Activated naive CD4-positive, alpha-beta T cell treated with anti-CD3 and anti-CD28 coated beads for 36 hours (primary cell): ENCODE measurements around the gene NRXN3. TPM values are rescaled to one million over a fixed set of nuclear protein-coding genes. Genes with fewer than 3 reads are reported as not detected.

Source experiments
- CTCF ChIA-PET: fragments of 350-600 bp; sonication (Branson Sonifier 250); formaldehyde crosslinking; loops from one replicate; lab custom pipeline; 2021; ENCODE audit warnings: antibody characterized with exemption; lab: Charles Lee
- DNase-seq: peaks from one replicate; pipeline ENCODE4 v3.0.0-alpha.2; 2020
- H3K27ac Mint-ChIP-seq: one replicate; pipeline ENCODE4 v1.8.0; 2021; ENCODE audit warnings: mild to moderate bottlenecking, mixed read lengths
- H3K27me3 Mint-ChIP-seq: one replicate; pipeline ENCODE4 v1.8.0; 2021; ENCODE audit warnings: low read depth, mixed read lengths
- H3K36me3 Mint-ChIP-seq: one replicate; pipeline ENCODE4 v1.8.0; 2021; ENCODE audit warnings: low read depth, mixed read lengths
- H3K4me1 Mint-ChIP-seq: one replicate; pipeline ENCODE4 v1.8.0; 2021; ENCODE audit warnings: low read depth, mixed read lengths
- H3K4me3 Mint-ChIP-seq: one replicate; pipeline ENCODE4 v1.8.0; 2021; ENCODE audit warnings: mild to moderate bottlenecking, moderate library complexity, mixed read lengths
- H3K9me3 Mint-ChIP-seq: one replicate; pipeline ENCODE4 v1.8.0; 2021; ENCODE audit warnings: mixed read lengths
- intact Hi-C: fragments of 100-400 bp; cut with micrococcal nuclease; formaldehyde crosslinking; loops from one replicate; pipeline ENCODE4 v1.15.1; 2023
- total RNA-seq, 2 experiments: library from RNA; stranded (reverse); gene quantifications; one replicate each; pipeline ENCODE4 v1.2.3, GENCODE V29; 2021

Gene NRXN3
- total RNA-seq, 2 experiments from 2014 or later: not detected

DNA sequence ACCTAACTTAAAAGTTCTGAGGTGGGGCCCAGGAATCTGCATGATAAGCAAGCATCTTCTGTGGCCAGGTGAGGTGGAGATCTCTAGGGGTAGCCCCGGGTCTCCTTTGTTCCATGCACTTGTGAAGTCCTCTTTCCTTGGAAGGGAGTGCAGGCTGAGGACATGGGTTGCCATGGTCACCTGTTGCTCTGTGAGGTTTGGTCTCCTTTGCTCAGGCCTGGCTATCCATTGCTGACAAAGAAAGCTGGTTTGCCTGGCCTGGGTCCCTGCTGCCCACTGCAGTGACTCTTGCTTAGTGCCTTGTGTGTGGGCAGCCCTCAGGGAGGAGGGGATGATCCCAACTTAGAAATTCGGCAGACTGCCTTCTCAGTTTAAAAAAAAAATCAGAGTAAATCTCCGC lies 11.1 kb downstream of the NRXN3 start:
- CTCF ChIA-PET: no interaction called here
- H3K9me3 Mint-ChIP-seq: no peaks in the 10 kb centered on the region

DNA sequence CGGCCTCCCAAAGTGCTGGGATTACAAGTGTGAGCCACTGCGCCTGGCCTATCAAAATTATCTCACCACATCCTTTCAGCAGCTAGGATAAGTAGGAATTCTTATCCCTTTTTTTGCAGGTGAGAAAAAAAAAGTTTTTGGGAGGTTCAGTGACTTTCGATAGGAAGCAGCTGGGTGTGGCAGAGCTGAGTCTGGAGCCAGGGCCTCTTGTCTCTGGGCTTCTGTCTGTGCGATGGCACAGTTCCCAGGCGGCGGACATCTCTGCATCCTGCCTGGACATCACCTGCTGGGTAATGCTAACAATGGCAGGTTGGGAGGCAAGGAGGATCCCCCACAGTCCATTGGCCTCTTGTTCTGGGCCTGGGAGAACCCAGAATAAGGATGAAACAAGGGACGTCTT lies 12.5 kb downstream of the NRXN3 start:
- intact Hi-C loops: no loop called here
- H3K9me3 Mint-ChIP-seq: no peaks in the 10 kb centered on the region
- no peak for DNase-seq
- no peaks in the 10 kb centered on the region for H3K27me3 Mint-ChIP-seq
- H3K27ac Mint-ChIP-seq: no peak overlapping the region
- no peaks in the 10 kb centered on the region for H3K4me1 Mint-ChIP-seq
- H3K36me3 Mint-ChIP-seq: no peaks in the 10 kb centered on the region
- no peak overlapping the region for H3K4me3 Mint-ChIP-seq
- CTCF ChIA-PET: interaction anchor here (0.6 kb wide), 1 partner anchor 317 kb away, joined by 4 read pairs; no protein-coding TSS in a partner anchor

More for the DNA sequence above, 11.1 kb downstream of the NRXN3 start:
- H3K27me3 Mint-ChIP-seq: no peaks in the 10 kb centered on the region
- no peak overlapping the region for H3K27ac Mint-ChIP-seq
- no peak for DNase-seq
- intact Hi-C loops: no loop called here
- H3K36me3 Mint-ChIP-seq: no peaks in the 10 kb centered on the region
- H3K4me1 Mint-ChIP-seq: no peaks in the 10 kb centered on the region
- no peak overlapping the region for H3K4me3 Mint-ChIP-seq

DNA sequence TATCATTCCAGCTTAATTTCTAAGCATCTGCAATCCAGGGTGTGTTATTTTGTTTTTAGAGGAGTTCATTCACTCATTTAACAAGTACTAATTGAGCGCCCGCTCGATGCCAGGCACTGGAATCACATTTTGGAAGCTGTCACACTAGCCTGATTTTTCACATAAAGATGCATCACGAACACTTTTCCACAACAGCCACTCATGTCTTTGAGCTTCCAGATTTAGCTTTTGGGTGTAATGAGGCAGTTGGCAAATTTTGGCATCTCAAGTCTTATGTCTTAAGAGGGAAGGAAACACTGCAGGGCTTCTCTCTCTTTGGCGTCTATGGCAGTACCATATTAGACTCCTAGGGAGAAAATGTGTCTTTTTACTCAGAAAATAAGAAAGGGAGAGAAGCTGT lies 14.0 kb downstream of the NRXN3 start:
- intact Hi-C loops: no loop called here
- Mint-ChIP-seq H3K27me3 (no peaks in the 10 kb centered on the region), H3K4me1 (no peaks in the 10 kb centered on the region), H3K9me3 (no peaks in the 10 kb centered on the region), H3K36me3 (no peaks in the 10 kb centered on the region), H3K27ac (no peak overlapping the region), H3K4me3 (no peak overlapping the region)
- CTCF ChIA-PET: no interaction called here
- DNase-seq: no peak

DNA sequence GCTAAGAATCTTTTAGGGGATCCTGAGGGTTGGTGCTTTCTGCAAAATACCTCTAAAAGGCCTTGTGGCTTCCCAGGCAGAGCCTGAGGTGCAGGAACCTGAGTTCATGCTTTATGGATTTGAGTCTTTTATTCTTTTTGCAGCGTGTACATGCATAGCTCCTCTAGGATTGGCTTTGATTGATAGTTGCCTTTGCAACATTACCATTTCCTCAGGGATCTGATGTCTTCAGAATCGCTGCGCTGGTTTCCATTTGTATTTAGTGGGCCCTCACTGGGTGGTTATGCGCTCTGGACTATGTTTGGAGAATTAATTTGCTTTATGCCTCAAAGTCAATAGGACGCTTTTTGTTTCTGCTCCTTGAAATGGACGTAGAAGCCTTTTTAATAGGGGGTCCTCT lies 16.1 kb downstream of the NRXN3 start:
- CTCF ChIA-PET: interaction anchor here (0.8 kb wide), 1 partner anchor 61 kb away, joined by 3 read pairs; no protein-coding TSS in a partner anchor
- Mint-ChIP-seq H3K4me3 (no peak overlapping the region), H3K36me3 (no peaks in the 10 kb centered on the region), H3K27ac (no peak overlapping the region), H3K4me1 (no peaks in the 10 kb centered on the region), H3K9me3 (no peaks in the 10 kb centered on the region), H3K27me3 (peaks cover 6% of the 10 kb centered on the region)
- intact Hi-C loops: no loop called here
- DNase-seq: no peak

DNA sequence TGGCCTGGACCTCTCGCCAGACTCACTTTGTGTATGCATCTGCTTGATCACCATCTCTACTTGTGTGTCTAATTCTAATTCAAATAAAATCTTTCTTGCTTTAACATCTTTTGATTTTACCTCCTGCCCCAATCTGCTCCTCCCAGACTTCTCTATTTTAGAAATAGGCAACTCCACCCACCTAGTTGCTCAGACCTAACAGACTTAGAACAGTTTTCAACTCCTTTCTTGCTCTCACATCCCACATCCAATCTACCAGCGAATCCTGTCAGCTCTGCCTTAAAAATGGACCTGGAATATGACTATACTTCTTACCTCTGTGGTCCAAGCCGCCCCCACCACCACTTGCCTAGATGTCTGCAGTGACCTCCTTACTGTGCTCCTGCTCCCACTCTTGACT lies 18.7 kb downstream of the NRXN3 start:
- DNase-seq: no peak
- no peak overlapping the region for H3K4me3 Mint-ChIP-seq
- no peak overlapping the region for H3K27ac Mint-ChIP-seq
- H3K9me3 Mint-ChIP-seq: no peaks in the 10 kb centered on the region
- no peaks in the 10 kb centered on the region for H3K4me1 Mint-ChIP-seq
- H3K27me3 Mint-ChIP-seq: peaks cover 9% of the 10 kb centered on the region
- CTCF ChIA-PET: no interaction called here
- no peaks in the 10 kb centered on the region for H3K36me3 Mint-ChIP-seq
- intact Hi-C loops: no loop called here

DNA sequence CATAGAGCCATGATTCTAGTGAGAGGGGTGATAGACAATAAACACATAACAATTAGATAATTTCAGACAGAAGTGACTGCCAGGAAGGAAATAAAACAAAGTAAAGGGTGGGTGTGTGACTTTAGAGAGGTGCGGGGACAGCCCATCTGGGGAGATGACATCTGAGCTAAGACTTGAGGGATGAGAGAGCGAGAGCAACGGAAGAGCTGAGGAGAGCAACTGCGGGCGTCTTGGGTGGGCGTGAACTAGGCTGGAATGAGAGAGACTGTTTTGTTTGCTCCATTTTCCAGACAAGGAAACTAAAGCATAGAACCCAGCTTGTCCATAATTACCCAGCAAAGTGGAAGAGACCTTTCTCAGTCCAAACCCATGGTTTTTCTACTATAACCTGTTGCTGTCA lies 25.3 kb downstream of the NRXN3 start:
- H3K4me1 Mint-ChIP-seq: no peaks in the 10 kb centered on the region
- peaks cover 6% of the 10 kb centered on the region for H3K27me3 Mint-ChIP-seq
- intact Hi-C loops: no loop called here
- no peak for DNase-seq
- no peaks in the 10 kb centered on the region for H3K36me3 Mint-ChIP-seq
- H3K4me3 Mint-ChIP-seq: no peak overlapping the region
- H3K27ac Mint-ChIP-seq: no peak overlapping the region
- no peaks in the 10 kb centered on the region for H3K9me3 Mint-ChIP-seq
- CTCF ChIA-PET: no interaction called here

DNA sequence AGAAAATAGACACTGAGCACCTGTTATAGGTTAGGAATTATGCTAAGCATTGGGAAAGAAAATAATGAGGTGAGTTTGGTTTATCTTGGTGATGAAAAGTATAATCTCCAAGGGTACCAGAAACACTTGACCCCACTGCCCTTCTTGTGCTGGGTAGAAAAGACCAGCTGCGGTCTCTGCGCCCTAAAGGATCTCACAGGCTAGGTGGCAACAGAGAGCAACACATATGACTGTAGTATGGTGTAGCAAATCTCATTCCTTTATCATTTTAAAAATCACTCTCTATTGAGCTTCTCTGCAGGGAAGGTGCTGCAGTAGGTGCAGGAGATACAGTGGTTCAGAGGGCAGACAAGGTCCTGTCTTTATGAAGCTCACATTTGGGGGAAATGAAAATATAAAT lies 26.1 kb downstream of the NRXN3 start:
- no peak for DNase-seq
- Mint-ChIP-seq H3K36me3 (no peaks in the 10 kb centered on the region), H3K4me3 (no peak overlapping the region), H3K9me3 (no peaks in the 10 kb centered on the region), H3K4me1 (no peaks in the 10 kb centered on the region), H3K27me3 (peaks cover 6% of the 10 kb centered on the region), H3K27ac (no peak overlapping the region)
- CTCF ChIA-PET: interaction anchor here (1.2 kb wide), 1 partner anchor 370 kb away, joined by 4 read pairs; no protein-coding TSS in a partner anchor
- intact Hi-C loops: no loop called here

DNA sequence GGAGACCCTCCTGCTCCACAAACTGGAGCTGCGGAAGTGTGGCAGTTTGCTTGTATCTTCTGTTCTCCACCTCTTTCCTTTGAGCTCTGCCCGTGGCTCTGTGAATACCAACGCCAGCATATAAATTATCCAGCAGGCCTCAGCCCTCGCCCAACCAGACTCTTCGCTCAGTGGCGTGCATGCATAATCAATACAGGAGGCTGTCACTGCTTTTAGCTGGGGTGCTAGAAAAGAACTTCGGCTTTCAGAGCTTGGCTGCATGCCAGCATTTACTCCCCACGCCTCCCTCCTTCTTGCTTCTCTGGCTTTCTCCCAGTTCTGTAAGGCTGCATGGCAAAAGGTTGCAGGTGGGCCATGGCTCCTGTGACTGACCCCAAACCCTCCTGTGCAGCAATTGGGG lies 26.9 kb downstream of the NRXN3 start:
- no peak overlapping the region for H3K27ac Mint-ChIP-seq
- H3K4me1 Mint-ChIP-seq: peaks cover 2% of the 10 kb centered on the region
- peaks cover 6% of the 10 kb centered on the region for H3K27me3 Mint-ChIP-seq
- H3K9me3 Mint-ChIP-seq: no peaks in the 10 kb centered on the region
- H3K36me3 Mint-ChIP-seq: no peaks in the 10 kb centered on the region
- no peak overlapping the region for H3K4me3 Mint-ChIP-seq
- DNase-seq: no peak
- intact Hi-C loops: no loop called here
- CTCF ChIA-PET: interaction anchor here (1.2 kb wide), 1 partner anchor 369 kb away, joined by 4 read pairs; no protein-coding TSS in a partner anchor

DNA sequence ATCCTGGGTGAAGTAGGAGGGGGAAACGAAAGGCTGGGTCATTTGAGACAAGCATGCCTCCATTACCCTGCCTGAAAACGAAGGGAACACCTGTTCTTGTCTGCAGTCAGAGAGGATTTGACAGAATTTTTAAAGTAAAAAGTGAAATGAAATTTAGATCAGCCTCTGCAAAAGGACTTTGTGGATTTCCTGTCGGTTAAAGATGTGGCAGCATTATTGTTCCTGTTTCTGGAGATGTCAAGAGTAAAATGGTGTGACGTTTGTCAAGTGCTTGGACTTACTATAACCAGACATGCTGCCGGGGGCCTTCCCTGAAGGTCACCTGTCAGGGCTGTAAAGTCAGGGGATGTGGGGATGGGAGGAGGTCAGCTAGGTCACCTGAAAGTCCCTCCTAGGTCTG lies 32.0 kb downstream of the NRXN3 start:
- peaks cover 6% of the 10 kb centered on the region for H3K4me1 Mint-ChIP-seq
- no peak for DNase-seq
- intact Hi-C loops: no loop called here
- peaks cover 2% of the 10 kb centered on the region for H3K27me3 Mint-ChIP-seq
- no peak overlapping the region for H3K4me3 Mint-ChIP-seq
- H3K27ac Mint-ChIP-seq: no peak overlapping the region
- no peaks in the 10 kb centered on the region for H3K36me3 Mint-ChIP-seq
- CTCF ChIA-PET: no interaction called here
- H3K9me3 Mint-ChIP-seq: no peaks in the 10 kb centered on the region

DNA sequence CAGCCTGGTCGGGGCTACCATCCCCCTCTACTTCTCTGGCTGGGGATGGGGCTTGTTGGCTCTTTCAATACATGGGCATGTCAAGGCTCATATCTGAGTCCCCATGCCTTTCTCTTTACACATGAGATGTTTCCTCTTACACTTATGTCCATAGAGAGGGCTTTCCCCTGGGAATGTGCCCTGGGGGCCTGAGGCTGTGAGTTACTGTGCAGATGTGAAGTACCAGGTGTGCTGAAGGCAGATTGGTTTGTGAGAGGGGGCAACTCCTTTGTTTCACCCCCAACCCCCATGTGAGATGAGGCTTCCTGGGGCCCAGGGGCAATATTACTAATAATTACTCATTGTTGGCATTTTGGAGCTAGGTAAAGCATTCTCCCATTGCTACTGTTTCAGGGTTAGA lies 32.8 kb downstream of the NRXN3 start:
- peaks cover 2% of the 10 kb centered on the region for H3K27me3 Mint-ChIP-seq
- CTCF ChIA-PET: interaction anchor here (0.7 to 1.0 kb wide), 2 partner anchors 16 to 158 kb away, joined by 3 read pairs; no protein-coding TSS in a partner anchor
- no peaks in the 10 kb centered on the region for H3K36me3 Mint-ChIP-seq
- no peak overlapping the region for H3K27ac Mint-ChIP-seq
- intact Hi-C loops: no loop called here
- no peak overlapping the region for H3K4me3 Mint-ChIP-seq
- peaks cover 6% of the 10 kb centered on the region for H3K4me1 Mint-ChIP-seq
- no peak for DNase-seq
- no peaks in the 10 kb centered on the region for H3K9me3 Mint-ChIP-seq

DNA sequence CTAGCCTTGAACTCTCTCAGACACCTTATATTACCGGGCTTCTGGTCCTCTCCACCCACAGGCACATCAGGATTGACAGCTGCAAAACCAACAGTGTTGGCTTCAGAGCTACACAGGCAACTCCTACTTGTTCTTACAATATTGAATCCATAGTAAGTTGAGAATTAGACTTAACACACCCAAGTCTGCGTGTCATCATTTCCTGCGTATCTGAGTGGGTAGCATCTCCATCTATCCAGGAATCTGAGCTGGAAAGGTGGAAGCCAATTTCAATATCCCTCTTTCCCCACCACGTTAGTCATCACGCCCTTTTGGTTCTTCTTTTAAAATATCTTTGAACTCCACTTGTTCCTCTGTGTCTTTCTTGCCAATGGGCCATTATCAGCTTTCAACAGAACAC lies 37.2 kb downstream of the NRXN3 start:
- H3K36me3 Mint-ChIP-seq: no peaks in the 10 kb centered on the region
- CTCF ChIA-PET: no interaction called here
- no peak overlapping the region for H3K27ac Mint-ChIP-seq
- intact Hi-C loops: no loop called here
- no peaks in the 10 kb centered on the region for H3K27me3 Mint-ChIP-seq
- no peaks in the 10 kb centered on the region for H3K4me1 Mint-ChIP-seq
- no peak for DNase-seq
- H3K4me3 Mint-ChIP-seq: no peak overlapping the region
- peaks cover 11% of the 10 kb centered on the region for H3K9me3 Mint-ChIP-seq

DNA sequence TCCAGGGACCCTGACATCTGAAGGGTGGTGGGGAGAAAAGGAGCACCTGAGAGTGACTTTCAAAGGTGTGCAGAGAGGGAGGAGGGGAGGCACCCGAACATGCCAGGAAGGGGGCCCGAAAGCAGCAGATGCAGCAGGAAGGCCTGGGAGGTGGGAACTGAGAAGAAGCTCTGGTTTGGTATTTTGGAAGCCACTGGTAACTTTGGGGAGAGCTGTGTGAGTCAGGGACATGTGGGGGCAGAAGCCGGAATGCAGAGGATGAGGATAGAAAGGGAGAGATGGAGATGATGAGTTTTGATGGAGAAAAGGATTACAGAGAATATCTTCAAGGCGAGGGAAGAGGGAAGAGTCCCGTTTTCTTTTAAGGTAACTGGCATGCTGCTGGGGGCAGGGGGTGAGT lies 50.1 kb downstream of the NRXN3 start:
- Mint-ChIP-seq H3K36me3 (no peaks in the 10 kb centered on the region), H3K27ac (no peak overlapping the region), H3K4me3 (no peak overlapping the region), H3K27me3 (no peaks in the 10 kb centered on the region), H3K9me3 (no peaks in the 10 kb centered on the region), H3K4me1 (no peaks in the 10 kb centered on the region)
- CTCF ChIA-PET: no interaction called here
- intact Hi-C loops: no loop called here
- DNase-seq: no peak

DNA sequence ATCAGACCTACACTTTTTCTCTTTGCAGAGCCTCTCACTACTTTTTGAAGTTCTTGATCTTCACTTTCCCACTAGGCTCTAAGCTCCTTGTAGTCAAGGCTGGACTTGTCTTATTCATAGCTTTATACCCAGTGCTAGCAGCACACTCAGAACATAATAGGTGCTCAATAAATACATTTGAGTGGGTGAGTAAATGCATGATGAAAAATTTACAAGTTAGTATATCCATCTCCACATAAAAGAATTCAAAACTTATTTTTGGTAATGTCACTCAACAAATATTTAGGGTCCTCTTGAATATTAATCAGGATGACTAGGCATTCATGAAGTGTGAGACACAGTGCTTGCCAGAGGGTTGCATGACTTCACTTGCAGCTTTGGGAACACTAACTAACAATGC lies 52.6 kb downstream of the NRXN3 start:
- CTCF ChIA-PET: no interaction called here
- no peak for DNase-seq

More for the DNA sequence above, 52.6 kb downstream of the NRXN3 start:
- intact Hi-C loops: no loop called here
- H3K4me1 Mint-ChIP-seq: no peaks in the 10 kb centered on the region
- no peak overlapping the region for H3K4me3 Mint-ChIP-seq
- no peaks in the 10 kb centered on the region for H3K36me3 Mint-ChIP-seq
- H3K9me3 Mint-ChIP-seq: peaks cover 2% of the 10 kb centered on the region
- H3K27me3 Mint-ChIP-seq: no peaks in the 10 kb centered on the region
- no peak overlapping the region for H3K27ac Mint-ChIP-seq
